Gastrocnemius medialis (tissue), 4 donors: Measurements from ENCODE around the gene HERPUD1.

Experiments
- POLR2A ChIP-seq, 2 donors: fragments of 450-650 bp; IDR thresholded peaks; one replicate each; pipeline ENCODE4 v1.6.1; 2017; ENCODE audit warnings: antibody characterized with exemption in 2 of 2, mild to moderate bottlenecking in 2 of 2, moderate library complexity in 2 of 2
- TF ChIP-seq, protein P1 (sequence below), 5 experiments: fragments of 450-650 bp in 3 of 5; fragments of 200-600 bp in 2 of 5; sonication (generic) in 2 of 5; IDR thresholded peaks in 4 of 5; conservative IDR thresholded peaks in 1 of 5; 1 replicate in 4 of 5; 2 replicates in 1 of 5; pipeline ENCODE4 v1.5.1; 2016 to 2019; ENCODE audit warnings: antibody characterized with exemption in 5 of 5, mild to moderate bottlenecking in 3 of 5, moderate library complexity in 3 of 5

- TF ChIP-seq, protein P1, sequence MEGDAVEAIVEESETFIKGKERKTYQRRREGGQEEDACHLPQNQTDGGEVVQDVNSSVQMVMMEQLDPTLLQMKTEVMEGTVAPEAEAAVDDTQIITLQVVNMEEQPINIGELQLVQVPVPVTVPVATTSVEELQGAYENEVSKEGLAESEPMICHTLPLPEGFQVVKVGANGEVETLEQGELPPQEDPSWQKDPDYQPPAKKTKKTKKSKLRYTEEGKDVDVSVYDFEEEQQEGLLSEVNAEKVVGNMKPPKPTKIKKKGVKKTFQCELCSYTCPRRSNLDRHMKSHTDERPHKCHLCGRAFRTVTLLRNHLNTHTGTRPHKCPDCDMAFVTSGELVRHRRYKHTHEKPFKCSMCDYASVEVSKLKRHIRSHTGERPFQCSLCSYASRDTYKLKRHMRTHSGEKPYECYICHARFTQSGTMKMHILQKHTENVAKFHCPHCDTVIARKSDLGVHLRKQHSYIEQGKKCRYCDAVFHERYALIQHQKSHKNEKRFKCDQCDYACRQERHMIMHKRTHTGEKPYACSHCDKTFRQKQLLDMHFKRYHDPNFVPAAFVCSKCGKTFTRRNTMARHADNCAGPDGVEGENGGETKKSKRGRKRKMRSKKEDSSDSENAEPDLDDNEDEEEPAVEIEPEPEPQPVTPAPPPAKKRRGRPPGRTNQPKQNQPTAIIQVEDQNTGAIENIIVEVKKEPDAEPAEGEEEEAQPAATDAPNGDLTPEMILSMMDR (IDR thresholded peaks at IDR 0.05 in 4 of 5, conservative IDR thresholded peaks at IDR 0.05 in 1 of 5) = no peak
- no peak for TF ChIP-seq POLR2A (IDR thresholded peaks at IDR 0.05)
Measured at GRCh38 chr16:56971768-56972043, 39.8 kb downstream of the HERPUD1 start.
